Urinary bladder (tissue), 4 donors: ENCODE data around the gene COX14. TPM values are rescaled to one million over a fixed set of nuclear protein-coding genes. Genes with fewer than 3 reads are reported as not detected.

Source experiments
- DNase-seq: peaks from one replicate; pipeline ENCODE4 v3.0.0-alpha.2; 2015; ENCODE audit errors: extremely low spot score
- H3K27ac ChIP-seq: one replicate; pipeline ENCODE4 v1.5.1; 2013; ENCODE audit warnings: low read depth, mild to moderate bottlenecking, moderate library complexity
- H3K36me3 ChIP-seq: one replicate; pipeline ENCODE4 v1.6.1; 2013; ENCODE audit warnings: mild to moderate bottlenecking, moderate library complexity; ENCODE audit not compliant: insufficient read depth
- H3K4me1 ChIP-seq: one replicate; pipeline ENCODE4 v1.6.1; 2013; ENCODE audit warnings: mild to moderate bottlenecking, moderate library complexity; ENCODE audit not compliant: insufficient read depth
- H3K4me3 ChIP-seq: one replicate; pipeline ENCODE4 v1.5.1; 2013; ENCODE audit warnings: low read depth, low read length
- WGBS: extraction: QIAGEN DNeasy Blood & Tissue Kit; methylation state at CpG from one replicate; pipeline ENCODE4 v1.1.7; 2013; 5-methylcytosine and 5-hydroxymethylcytosine counted together
- polyA plus RNA-seq: library from polyadenylated mRNA; stranded (reverse); fragments of 200-250 nt; gene quantifications from one replicate; pipeline ENCODE4 v1.2.3, GENCODE V29; 2013
- total RNA-seq: library from RNA; depleted of rRNA; stranded (reverse); fragments of >200 nt; gene quantifications from one replicate; pipeline ENCODE4 v1.2.3, GENCODE V29; 2014
- donor health status: healthy with polysubstance abuse.
- donor health status: healthy.

The COX14 gene
- total and polyA plus RNA-seq, 2 donors, result 30.5 to 135 TPM

DNA sequence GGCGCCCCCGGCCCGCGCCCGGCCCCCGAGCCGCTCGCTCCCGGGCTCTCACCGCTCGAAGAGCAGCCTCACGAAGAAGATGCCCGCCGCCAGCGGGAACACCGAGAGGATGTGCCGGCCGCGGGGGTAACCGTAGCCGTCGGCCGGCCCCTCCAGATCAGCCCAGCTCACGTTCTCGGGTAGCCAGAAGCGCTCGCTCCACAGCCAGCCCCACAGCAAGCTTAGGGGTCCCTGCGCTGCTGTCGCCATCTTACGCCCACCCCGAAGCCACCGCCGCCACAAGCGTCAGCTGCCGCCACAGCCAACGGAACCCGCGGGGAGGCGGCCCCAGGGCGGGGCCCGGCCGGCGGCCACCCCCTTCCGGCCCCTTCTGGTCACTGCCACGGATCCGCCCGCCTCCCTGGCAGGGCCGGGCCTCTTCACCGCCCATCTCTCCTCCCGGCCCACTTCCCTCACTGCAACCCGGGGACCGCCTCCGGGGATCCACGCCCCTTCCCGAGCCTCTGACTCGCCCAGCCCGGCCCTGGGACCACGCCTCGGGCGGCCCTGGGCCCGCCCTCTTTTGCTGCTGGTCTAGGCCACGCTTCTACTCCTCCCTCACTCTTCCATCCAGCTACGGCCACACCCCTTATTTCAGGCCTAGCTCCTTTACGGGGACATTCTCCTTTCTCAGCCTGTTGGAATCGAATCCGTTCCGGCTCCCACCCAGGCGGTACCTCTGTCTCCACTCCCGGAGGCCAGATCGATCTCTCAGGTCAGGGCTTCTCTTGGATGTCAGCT, 55.2 kb downstream of the COX14 start, which contains the start of gene CERS5:
Gene CERS5 (minus strand): TSS at position 321 of the 780 bp plus-strand sequence. CDS start 72 bp downstream, at position 249.
- DNase-seq, result peak; percentile 95
- WGBS, result 1% methylated on average over 70 of the region's 70 CpGs
- H3K4me3 ChIP-seq, result peak within 1 kb of the TSS; percentile 97
- no peaks in the 10 kb centered on the region for H3K4me1 ChIP-seq
- peak within 1 kb of the TSS; percentile 96 for H3K27ac ChIP-seq
- no peaks in the 10 kb centered on the region for H3K36me3 ChIP-seq

Other genes with a start within 250 kb of the COX14 start
- gene FAIM2, start 208.3 kb upstream of the COX14 start, total RNA-seq, result 7.4 TPM
- gene FAIM2, start 208.3 kb upstream of the COX14 start, polyA plus RNA-seq, result 9.1 TPM
- not detected for gene AQP2, start 161.5 kb upstream of the COX14 start, total RNA-seq
- 0.04 TPM for gene AQP2, start 161.5 kb upstream of the COX14 start, polyA plus RNA-seq
- 1.4 TPM for gene AQP5, start 150.4 kb upstream of the COX14 start, total RNA-seq
- 0.32 TPM for gene AQP5, start 150.4 kb upstream of the COX14 start, polyA plus RNA-seq
- gene AQP6, start 139.3 kb upstream of the COX14 start, total RNA-seq, result 0.26 TPM
- gene AQP6, start 139.3 kb upstream of the COX14 start, polyA plus RNA-seq, result 0.08 TPM
- 40.0 TPM for gene RACGAP1, start 86.7 kb upstream of the COX14 start, total RNA-seq
- 10.6 TPM for gene RACGAP1, start 86.7 kb upstream of the COX14 start, polyA plus RNA-seq
- 2.7 TPM for gene ASIC1, start 54.6 kb upstream of the COX14 start, total RNA-seq
- gene ASIC1, start 54.6 kb upstream of the COX14 start, polyA plus RNA-seq, result 5.4 TPM
- gene SMARCD1, start 26.9 kb upstream of the COX14 start, total RNA-seq, result 30.2 TPM
- 31.2 TPM for gene SMARCD1, start 26.9 kb upstream of the COX14 start, polyA plus RNA-seq
- 2.2 TPM for gene GPD1, start 8.2 kb upstream of the COX14 start, total RNA-seq
- 16.0 TPM for gene GPD1, start 8.2 kb upstream of the COX14 start, polyA plus RNA-seq
- 51.0 TPM for gene CERS5, start 55.1 kb downstream of the COX14 start, total RNA-seq
- 44.7 TPM for gene CERS5, start 55.1 kb downstream of the COX14 start, polyA plus RNA-seq
- 137 TPM for gene LIMA1, start 171.3 kb downstream of the COX14 start, total RNA-seq
- 47.3 TPM for gene LIMA1, start 171.3 kb downstream of the COX14 start, polyA plus RNA-seq